T-helper 2 cell (primary cell): ENCODE results near the gene WNT7A.

ENCODE experiments used
- DNase-seq, 5 experiments: peaks; one replicate each; pipeline versions ENCODE4 v3.0.0 to v3.0.0-alpha.2; 2012 to 2022

The WNT7A gene

GRCh38 chr3:13791198-13792050 is 88.4 kb downstream of the WNT7A start:
- DNase-seq, result no peak

GRCh38 chr3:13790376-13791197 is 89.3 kb downstream of the WNT7A start:
- no peak for DNase-seq

- no peak for DNase-seq
These were observed 91.1 kb downstream of the WNT7A start for GRCh38 chr3:13788522-13789424.

- DNase-seq, result no peak
These were observed 92.2 kb downstream of the WNT7A start for GRCh38 chr3:13787533-13788132.

GRCh38 chr3:13786811-13787210 is 93.1 kb downstream of the WNT7A start:
- DNase-seq, result no peak

GRCh38 chr3:13785853-13786436 is 93.9 kb downstream of the WNT7A start:
- no peak for DNase-seq

GRCh38 chr3:13785351-13785750 is 94.5 kb downstream of the WNT7A start:
- no peak for DNase-seq

GRCh38 chr3:13783476-13783875 is 96.4 kb downstream of the WNT7A start:
- DNase-seq, result no peak

GRCh38 chr3:13782501-13782900 is 97.4 kb downstream of the WNT7A start:
- DNase-seq, result no peak

- no peak for DNase-seq
These were observed 98.5 kb downstream of the WNT7A start for GRCh38 chr3:13781417-13781816.

- DNase-seq, result no peak
These were observed 99.3 kb downstream of the WNT7A start for GRCh38 chr3:13780432-13781176.

GRCh38 chr3:13776253-13777050 is 103.4 kb downstream of the WNT7A start:
- DNase-seq, result no peak

- DNase-seq, result no peak
These were observed 106.8 kb downstream of the WNT7A start for GRCh38 chr3:13772885-13773745.

- no peak for DNase-seq
These were observed 107.5 kb downstream of the WNT7A start for GRCh38 chr3:13772321-13772745.

GRCh38 chr3:13771496-13771895 is 108.4 kb downstream of the WNT7A start:
- no peak for DNase-seq

- no peak for DNase-seq
These were observed 109.4 kb downstream of the WNT7A start for GRCh38 chr3:13770170-13771169.

GRCh38 chr3:13769422-13769821 is 110.4 kb downstream of the WNT7A start:
- no peak for DNase-seq

GRCh38 chr3:13768453-13768852 is 111.4 kb downstream of the WNT7A start:
- DNase-seq, result no peak
